Measurements from ENCODE around the gene SPAG16.

The SPAG16 gene

GRCh38 chr2:214386720-214387119, 1102.5 kb downstream of the SPAG16 start:
- DNase-seq (ENCODE audit: low read depth), result no peak

- DNase-seq (ENCODE audit: low read depth), result no peak
These were observed 1105.1 kb downstream of the SPAG16 start for GRCh38 chr2:214389334-214389733.

GRCh38 chr2:214393796-214394195, 1109.5 kb downstream of the SPAG16 start:
- no peak for DNase-seq (ENCODE audit: low read depth)

- DNase-seq (ENCODE audit: low read depth), result no peak
These were observed 1110.8 kb downstream of the SPAG16 start for GRCh38 chr2:214395040-214395439.

GRCh38 chr2:214401580-214401979, 1117.3 kb downstream of the SPAG16 start:
- no peak for DNase-seq (ENCODE audit: low read depth)

- DNase-seq (ENCODE audit: low read depth), result no peak
These were observed 1126.0 kb downstream of the SPAG16 start for GRCh38 chr2:214410128-214410775.

GRCh38 chr2:214410918-214411554, 1126.8 kb downstream of the SPAG16 start, which contains the start of gene VWC2L:
Gene VWC2L (plus strand): TSS chr2:214411054. CDS start chr2:214414194, 3,140 bp downstream.
- no peak for DNase-seq (ENCODE audit: low read depth)

- DNase-seq (ENCODE audit: low read depth), result no peak
These were observed 1128.4 kb downstream of the SPAG16 start for GRCh38 chr2:214412679-214413078.

- no peak for DNase-seq (ENCODE audit: low read depth)
These were observed 1152.2 kb downstream of the SPAG16 start for GRCh38 chr2:214436470-214436869.

GRCh38 chr2:214450118-214450894, 1166.0 kb downstream of the SPAG16 start:
- no peak for DNase-seq (ENCODE audit: low read depth)

GRCh38 chr2:214451516-214452275, 1167.4 kb downstream of the SPAG16 start:
- DNase-seq (ENCODE audit: low read depth), result no peak

Measured in activated T-helper 1 cell treated with Interleukin-2 at 50 U/mL for 16 hours (primary cell).